ENCODE data around the gene PIEZO2.

Gene PIEZO2

GRCh38 chr18:10838553-10838952, 310.8 kb downstream of the PIEZO2 start:
- no peak for TF ChIP-seq ZNF565 (CRISPR knock-in tag; conservative IDR thresholded peaks at IDR 0.05; ENCODE audit: low read depth)
- TF ChIP-seq SNAI2 (CRISPR knock-in tag; IDR thresholded peaks at IDR 0.05): no peak
- TF ChIP-seq ZNF8 (CRISPR knock-in tag; IDR thresholded peaks at IDR 0.05): no peak
- no peak for TF ChIP-seq ISL1 (CRISPR knock-in tag; IDR thresholded peaks at IDR 0.05)
- TF ChIP-seq GLIS3 (CRISPR knock-in tag; IDR thresholded peaks at IDR 0.05): no peak
- TF ChIP-seq CREB5 (CRISPR knock-in tag; IDR thresholded peaks at IDR 0.05; ENCODE audit: low read depth): no peak
- no peak for TF ChIP-seq OSR1 (CRISPR knock-in tag; IDR thresholded peaks at IDR 0.05)
- no peak for TF ChIP-seq ZC3H10 (CRISPR knock-in tag; IDR thresholded peaks at IDR 0.05)
- TF ChIP-seq TSHZ2 (CRISPR knock-in tag; IDR thresholded peaks at IDR 0.05): no peak
- no peak for TF ChIP-seq CSRNP3 (CRISPR knock-in tag; IDR thresholded peaks at IDR 0.05)
- no peak for TF ChIP-seq ZFP30 (CRISPR knock-in tag; IDR thresholded peaks at IDR 0.05)
- no peak for TF ChIP-seq TCF4 (CRISPR knock-in tag; IDR thresholded peaks at IDR 0.05; ENCODE audit: borderline replicate concordance)
- TF ChIP-seq ZNF70 (CRISPR knock-in tag; IDR thresholded peaks at IDR 0.05): no peak
- no peak for TF ChIP-seq ZFP3 (CRISPR knock-in tag; IDR thresholded peaks at IDR 0.05)
- TF ChIP-seq RARB (CRISPR knock-in tag; IDR thresholded peaks at IDR 0.05): no peak
- no peak for TF ChIP-seq POU6F1 (CRISPR knock-in tag; IDR thresholded peaks at IDR 0.05; ENCODE audit: borderline replicate concordance, low read depth)
- TF ChIP-seq PPARA (CRISPR knock-in tag; IDR thresholded peaks at IDR 0.05; ENCODE audit: borderline replicate concordance): no peak
- no peak for TF ChIP-seq CSDC2 (CRISPR knock-in tag; IDR thresholded peaks at IDR 0.05)
- ATAC-seq: no peak

- TF ChIP-seq ESRRG (CRISPR knock-in tag; IDR thresholded peaks at IDR 0.05): no peak
- no peak for TF ChIP-seq BACH2 (CRISPR knock-in tag; IDR thresholded peaks at IDR 0.05; ENCODE audit: borderline replicate concordance)
- TF ChIP-seq CSDC2 (CRISPR knock-in tag; IDR thresholded peaks at IDR 0.05): no peak
- no peak for TF ChIP-seq ZFP30 (CRISPR knock-in tag; IDR thresholded peaks at IDR 0.05)
- TF ChIP-seq SNAI2 (CRISPR knock-in tag; IDR thresholded peaks at IDR 0.05): no peak
- TF ChIP-seq TSHZ2 (CRISPR knock-in tag; IDR thresholded peaks at IDR 0.05): no peak
- no peak for TF ChIP-seq PPARA (CRISPR knock-in tag; IDR thresholded peaks at IDR 0.05; ENCODE audit: borderline replicate concordance)
- no peak for TF ChIP-seq ZFP3 (CRISPR knock-in tag; IDR thresholded peaks at IDR 0.05)
- TF ChIP-seq TCF4 (CRISPR knock-in tag; IDR thresholded peaks at IDR 0.05; ENCODE audit: borderline replicate concordance): no peak
- ATAC-seq: no peak
Observed at GRCh38 chr18:10834128-10834815, 315.1 kb downstream of the PIEZO2 start.

Measured in SK-N-SH treated with all-trans-retinoic acid at 6 μM for 48 hours (cell line).